SK-N-SH (cell line): ENCODE results near the gene OPA3.

Experiments used
- RFX5 ChIP-seq: IDR thresholded peaks from 2 replicates; pipeline ENCODE4 v1.6.1; 2012; ENCODE audit warnings: mild to moderate bottlenecking, improper control_type of control experiment, low read length
- SMC3 ChIP-seq: IDR thresholded peaks from 2 replicates; pipeline ENCODE4 v1.6.1; 2012; ENCODE audit warnings: low read depth, low read length, improper control_type of control experiment
- TCF12 ChIP-seq: IDR thresholded peaks from 2 replicates; pipeline ENCODE4 v1.4.0; 2012

- TF ChIP-seq TCF12 (no peak), SMC3 (no peak), RFX5 (no peak)
Measured at GRCh38 chr19:45518469-45518826, 66.2 kb downstream of the OPA3 start.
